Tongue (tissue), 2 donors: ENCODE data around the gene STK39. TPM values are rescaled to one million over a fixed set of nuclear protein-coding genes. Genes with fewer than 3 reads are reported as not detected.
"Not testable (repeated sequence)": the region's sequence is repeated elsewhere in the genome, so short reads cannot be mapped to it uniquely, and the experiment has no call there.

Experiments
- DNase-seq: peaks from one replicate; pipeline ENCODE4 v3.0.0-alpha.2; 2015
- total RNA-seq: library from RNA; depleted of rRNA; stranded (reverse); fragments of >200 nt; gene quantifications from one replicate; pipeline ENCODE4 v1.2.3, GENCODE V29; 2014

The STK39 gene
- total RNA-seq, 1 donor from 2014 or later, result 26.4 TPM

DNA sequence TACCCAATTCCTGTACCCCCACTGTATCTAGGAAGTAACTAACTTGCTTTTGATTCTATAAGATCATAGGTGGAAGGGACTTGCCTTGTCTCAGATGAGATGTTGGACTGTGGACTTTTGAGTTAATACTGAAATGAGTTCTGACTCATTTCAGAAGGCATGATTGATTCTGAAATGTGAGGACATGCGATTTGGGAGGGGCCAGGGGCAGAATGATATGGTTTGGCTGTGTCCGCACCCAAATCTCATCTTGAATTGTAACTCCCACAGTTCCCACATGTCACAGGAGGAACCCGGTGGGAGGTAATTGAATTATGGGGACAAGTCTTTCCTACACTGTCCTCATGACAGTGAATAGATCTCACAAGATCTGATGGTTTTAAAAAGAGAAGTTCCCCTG is 165.9 kb downstream of the STK39 start:
- not testable (repeated sequence) for DNase-seq

DNA sequence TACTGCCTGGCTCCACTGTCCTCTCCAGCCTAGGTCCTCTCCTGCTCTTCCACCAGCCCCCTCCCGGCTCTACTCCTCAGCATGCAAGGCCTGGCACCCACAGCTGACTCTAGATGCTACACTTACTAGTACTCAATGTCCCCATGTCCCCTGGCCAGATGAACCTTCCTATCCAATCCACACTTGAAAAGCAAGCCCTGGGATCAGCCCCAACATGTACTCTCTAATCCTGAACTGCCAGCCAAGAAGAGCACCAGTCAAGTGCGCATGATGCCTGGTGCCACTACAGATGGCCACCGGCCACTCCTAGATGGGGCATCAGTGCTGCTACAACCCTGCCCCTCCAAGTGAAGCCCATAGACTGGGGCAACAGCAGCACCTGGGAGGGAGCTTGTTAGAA is 168.2 kb downstream of the STK39 start:
- DNase-seq, result no peak

DNA sequence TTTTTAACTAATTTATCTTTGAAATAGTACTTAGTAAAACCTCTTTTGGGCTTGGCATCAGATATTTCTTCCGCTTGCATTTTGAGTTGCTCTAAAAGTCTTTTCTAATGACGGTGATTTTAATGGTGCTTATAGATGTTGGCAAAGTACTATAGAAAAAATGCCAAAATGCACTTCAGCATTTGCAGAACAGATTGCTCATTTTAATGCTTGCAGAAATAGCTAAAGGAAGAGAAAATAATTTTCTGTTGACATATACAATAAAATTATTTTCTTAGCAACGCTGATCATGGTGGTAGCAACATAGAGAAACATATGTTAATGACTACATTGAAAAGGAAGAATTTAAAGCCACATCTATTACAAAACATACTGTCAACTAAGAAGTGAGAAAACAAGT is 170.7 kb downstream of the STK39 start:
- DNase-seq, result peak; percentile 68

DNA sequence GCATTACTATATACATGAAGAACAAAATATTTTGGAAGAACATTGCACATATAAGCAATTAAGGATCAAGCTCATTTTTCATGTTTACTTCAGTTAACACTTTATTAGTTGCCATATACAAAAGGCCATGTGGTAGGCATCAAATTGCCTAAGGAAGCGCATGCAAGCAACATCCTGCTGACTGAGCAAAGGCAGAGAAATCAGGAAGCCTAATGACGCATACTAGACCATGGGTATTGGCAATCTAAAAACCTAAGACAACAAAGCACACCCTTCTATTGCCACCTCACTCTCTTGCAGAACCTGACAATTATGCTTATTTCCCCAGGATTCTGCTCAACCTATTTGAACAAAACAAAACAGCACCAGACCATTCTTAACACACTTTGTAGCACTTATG is 171.9 kb downstream of the STK39 start:
- no peak for DNase-seq

DNA sequence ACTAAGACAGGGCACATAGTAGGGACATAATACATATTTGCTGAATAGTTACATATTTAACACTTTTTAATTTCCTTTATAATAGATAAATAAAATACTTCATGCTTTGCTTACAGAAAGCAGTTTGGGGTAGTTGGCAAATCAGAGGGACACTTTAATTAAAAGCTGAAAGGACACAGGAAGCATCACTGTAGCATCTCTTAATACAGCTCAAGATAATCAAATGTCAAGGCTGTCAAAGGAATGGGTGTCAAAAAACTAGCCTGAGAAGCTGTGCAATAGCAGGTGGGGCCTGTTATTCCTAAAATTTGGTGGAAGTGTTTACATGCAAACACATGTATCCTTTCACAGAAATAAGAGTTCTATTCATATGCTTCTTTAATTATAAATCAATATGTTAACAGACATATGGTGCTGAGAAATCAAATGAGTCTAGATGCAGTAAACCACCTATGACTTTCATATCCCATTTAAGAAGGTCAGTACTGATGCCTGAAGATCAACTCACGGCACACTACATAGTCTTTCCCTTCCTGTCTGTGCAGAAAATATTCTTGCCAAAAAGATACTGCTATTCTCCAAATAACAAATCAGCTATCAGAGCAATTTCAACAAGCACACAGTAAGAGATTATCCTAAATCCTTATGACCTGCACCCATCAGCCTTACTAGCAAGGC is 174.6 kb downstream of the STK39 start:
- no peak for DNase-seq

DNA sequence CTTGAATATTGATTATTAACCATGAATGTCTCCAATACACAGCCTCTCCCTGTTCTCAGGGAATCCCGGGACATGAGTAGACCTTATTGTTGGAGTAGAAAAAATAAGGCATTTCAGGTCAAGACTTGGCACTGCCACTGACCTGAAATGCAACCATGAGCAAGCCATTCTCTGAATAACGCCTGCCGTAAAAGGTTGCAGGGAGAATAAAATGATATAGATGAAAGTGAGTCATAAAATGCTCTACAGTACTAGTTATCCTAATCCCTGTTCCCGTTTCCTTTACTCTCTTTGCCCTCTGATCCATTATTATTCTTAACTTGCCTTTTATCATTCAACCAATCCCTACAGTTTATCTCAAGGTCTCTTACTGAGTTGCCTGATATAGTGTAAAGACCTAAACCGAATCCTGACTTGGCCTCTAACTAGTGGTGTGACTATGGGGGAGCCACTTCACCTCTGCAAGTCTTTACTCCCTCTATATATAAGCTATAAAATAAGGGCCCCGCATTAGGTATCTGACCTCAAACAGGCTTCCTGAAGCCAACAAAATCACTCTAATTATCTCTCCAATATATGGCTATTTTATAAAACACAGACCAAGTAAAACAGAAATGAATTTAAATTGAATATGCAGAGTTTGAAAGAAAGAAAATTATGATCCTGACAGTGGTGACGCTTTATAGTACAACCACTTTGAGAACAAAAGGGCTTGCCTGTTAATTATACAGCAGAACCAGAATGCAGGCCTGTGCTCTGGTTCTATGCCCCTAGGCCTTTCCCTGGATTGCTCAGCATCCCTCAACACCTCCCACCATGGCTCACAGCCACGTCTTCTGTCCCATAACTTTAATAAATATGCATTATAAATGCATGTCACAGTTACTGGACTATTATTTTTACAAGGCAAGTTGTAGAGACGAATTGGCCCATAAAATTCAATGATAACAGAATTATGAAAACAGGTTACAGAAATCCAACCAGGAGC is 183.1 kb downstream of the STK39 start:
- DNase-seq, result no peak

DNA sequence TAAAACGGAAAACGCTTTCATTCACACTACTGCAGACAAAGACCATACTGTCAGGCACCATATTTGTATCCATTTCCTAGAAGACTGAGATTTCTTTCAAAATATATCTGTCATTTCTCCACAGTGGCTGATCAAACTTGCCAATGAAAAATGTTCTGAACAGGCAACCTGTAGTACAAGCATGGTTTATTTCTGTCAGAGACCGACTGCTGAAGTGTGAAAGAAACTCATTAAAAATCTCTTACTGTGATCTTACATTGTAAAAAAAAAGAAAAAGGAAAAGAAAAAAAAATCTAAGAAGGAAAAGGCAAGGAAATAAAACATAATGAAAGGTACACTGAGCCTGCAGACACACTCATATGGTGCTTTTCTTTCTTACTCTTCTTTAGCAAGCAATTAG is 184.5 kb downstream of the STK39 start:
- no peak for DNase-seq

DNA sequence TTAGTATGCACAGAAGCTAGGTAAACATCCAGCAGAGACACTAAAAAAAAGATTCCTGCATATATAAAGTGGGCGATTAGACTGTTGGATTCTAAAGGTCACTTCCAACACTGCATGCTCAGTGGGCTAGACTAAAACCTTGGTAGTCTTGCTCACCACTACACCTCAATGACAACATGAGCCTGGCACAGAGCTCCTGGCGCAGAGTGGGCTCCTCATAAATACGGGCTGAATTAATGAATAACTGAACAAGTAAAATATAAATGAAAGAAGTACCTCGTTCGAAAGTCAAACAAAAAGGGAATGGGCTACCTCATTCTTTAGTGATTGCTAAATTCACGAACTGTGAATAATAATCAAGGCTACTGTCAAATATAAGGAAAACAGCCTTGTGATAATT is 185.3 kb downstream of the STK39 start:
- DNase-seq, result no peak

DNA sequence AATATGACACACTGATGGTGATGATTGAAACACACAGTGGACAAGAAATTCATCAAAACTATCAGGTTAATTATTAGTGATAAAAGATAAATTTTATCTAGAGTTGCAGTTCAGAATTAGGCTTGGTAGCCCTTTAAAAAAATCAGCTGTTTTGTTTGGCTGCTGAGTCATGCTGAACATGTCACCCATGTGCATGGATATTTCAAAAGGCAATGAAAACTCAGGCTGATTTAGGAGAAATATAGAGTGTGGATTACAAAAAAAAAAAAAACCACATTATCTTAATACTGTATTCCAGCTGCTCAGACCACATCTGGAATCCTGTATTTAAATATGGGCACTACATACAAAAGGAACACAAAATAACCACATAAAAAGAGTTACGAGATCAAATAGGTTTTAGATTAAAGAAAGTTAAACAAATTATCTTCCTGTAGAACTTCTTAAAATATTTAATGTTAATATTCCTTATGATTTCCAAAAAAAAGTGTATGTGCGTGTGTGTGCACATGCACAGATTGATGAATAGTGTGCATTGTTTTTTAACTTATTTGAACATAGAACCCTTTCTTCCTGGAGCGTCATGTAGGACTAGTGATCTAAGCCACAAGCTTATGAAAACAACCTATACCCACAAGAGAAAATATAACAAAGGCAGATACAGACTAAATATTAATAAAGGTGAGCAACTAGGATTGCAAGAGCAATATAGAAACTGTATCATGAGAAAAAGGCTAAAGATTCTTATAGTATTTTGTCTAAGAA is 186.2 kb downstream of the STK39 start:
- no peak for DNase-seq

DNA sequence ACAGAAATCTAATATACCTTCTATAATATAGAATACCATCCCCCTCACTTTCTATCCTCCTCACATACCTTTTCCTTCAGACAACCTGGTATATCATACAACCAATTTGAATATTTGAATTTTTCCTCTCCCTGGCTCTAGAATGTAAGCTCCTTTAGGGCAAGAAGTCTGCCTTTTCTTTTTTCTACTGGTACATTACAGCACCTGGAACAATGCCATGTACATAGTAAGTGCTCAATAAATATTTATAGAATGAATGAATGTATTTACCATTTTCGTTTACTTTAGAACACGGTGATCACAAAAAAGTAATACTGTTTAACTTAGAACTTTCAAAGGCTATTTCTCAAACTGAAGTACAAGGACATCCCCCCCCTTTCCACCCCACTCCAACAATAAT is 187.6 kb downstream of the STK39 start:
- no peak for DNase-seq

DNA sequence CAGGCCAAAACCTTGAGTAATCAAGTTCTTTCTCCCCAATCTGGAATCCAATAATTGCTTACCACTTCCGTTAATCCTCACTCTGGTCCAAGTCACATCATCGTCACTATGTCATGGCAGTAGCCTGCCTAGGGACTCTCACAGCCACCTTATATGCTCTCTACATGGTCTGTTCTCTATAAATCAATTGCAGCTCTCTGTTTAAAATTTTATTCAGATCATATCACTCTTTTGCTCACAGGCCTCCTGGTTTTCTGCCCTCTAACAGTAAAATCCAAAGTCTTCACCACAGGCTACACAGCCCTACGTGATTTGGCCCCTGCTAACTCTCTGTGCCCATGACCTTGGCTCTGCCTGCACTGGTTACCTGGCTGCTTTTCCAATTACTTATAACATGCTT is 188.7 kb downstream of the STK39 start:
- no peak for DNase-seq

DNA sequence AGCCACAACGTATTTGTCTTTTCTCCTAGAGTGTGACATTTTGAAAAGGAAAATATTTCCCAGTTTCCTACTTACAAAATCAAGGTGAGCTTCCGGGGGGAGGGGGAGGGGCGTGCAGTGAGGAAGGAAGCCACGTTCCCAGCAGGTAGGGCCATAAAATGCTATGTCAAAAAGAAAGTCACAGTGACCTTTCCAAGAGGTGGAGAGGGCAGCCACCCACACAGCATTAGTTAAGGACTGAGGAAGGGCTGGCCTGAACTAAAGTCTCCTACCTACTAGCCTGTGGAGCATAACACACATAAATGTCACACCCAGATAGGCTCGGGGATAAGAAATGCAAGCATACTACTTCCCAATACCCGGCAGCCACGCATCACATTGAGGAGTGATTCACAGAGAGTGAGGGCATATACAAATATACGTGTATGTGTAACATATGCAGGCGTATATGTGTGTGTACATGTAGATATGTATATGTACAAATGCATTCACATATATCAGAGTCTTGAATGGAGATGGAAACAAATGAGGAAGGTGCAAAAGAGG is 191.1 kb downstream of the STK39 start:
- no peak for DNase-seq

DNA sequence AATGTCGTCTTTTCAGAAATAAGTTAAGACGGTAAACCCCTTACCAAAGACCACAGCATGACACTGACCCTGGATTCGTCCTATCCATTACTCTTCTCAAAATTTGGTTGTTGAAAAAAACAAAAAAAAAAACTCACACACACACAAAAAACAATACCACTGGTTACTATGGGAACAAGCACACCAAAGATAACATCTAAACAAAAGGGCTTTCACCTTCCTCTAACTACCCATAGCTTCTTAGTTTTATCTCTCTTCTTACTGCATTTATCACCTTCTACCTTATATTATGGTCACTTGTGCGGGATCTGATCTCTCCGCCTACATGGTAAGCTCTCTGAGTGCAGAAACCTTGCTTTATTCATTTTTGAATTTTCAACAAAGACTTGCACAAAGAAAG is 192.7 kb downstream of the STK39 start:
- no peak for DNase-seq

DNA sequence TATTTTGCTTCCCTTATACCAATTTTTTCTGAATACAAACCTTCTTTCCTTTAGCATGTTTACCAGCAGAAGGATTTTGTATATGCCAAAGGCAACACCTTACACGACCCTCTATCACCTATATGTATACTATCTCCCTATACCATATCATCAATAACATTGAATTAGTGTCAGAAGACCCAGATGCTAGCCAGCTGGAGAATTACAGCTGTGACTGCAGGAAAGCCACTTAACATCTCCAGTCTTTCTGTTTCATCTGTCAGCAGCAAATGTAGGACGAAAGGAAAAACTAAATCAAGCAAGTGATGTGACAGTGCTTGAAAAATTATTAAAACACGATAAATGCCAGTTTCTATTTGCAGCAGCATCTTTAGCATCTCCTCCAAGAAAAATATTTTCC is 193.7 kb downstream of the STK39 start:
- DNase-seq, result no peak

DNA sequence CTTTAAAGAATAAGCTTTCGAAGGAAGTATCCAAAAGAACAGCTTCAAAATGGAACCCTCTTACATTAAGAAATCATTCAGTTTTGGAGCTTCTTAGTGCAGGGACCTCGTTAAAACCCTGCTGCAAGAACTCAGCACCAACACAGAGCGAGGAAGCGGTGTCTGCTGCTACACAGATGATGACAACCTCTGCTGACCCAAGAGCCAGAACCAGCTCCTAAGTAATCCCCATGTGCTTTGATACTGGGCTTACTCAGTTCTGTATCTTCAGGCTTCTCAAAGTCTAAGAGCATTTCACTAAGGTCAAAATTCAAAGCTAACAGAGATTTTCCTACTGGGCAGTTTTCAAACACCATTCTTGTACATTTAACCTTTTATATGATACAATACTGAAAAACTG is 194.6 kb downstream of the STK39 start:
- DNase-seq, result no peak

DNA sequence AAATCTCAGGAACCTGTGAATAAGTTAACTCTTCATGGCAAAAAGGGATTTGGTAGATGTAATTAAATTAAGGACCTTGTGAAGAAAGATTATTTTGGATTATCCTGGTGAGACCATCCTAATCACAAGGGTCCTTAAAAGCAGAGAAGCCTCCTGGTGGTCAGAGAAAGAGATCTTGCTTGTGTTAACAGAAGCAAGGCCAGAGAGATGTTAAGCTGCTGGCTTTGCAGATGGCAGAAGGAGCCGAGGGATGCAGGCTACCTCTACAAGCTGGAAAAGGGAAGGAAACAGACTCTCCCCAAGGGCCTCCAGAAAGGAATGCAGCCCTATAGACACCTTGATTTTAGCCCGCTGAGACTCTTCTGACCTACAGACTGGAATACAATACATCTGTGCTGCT is 197.0 kb downstream of the STK39 start:
- no peak for DNase-seq

DNA sequence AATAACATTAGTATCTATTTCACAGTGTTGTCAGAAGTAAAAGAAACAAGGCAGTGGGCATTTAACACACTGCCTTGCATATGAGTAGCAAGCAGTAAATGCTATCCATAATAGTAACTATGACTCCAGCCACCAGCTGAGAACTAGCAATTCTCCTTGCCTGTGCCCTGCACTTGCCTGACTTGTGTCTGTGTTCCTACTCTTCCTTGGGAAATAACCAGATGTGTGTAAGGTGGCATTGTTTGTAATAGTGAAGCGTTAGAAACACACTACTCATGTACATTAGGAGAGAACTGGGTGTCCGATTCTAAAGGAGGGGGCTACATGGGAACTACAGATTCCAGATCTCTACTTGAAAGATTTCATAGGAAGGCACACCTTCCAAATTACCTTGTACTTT is 197.8 kb downstream of the STK39 start:
- DNase-seq, result no peak

DNA sequence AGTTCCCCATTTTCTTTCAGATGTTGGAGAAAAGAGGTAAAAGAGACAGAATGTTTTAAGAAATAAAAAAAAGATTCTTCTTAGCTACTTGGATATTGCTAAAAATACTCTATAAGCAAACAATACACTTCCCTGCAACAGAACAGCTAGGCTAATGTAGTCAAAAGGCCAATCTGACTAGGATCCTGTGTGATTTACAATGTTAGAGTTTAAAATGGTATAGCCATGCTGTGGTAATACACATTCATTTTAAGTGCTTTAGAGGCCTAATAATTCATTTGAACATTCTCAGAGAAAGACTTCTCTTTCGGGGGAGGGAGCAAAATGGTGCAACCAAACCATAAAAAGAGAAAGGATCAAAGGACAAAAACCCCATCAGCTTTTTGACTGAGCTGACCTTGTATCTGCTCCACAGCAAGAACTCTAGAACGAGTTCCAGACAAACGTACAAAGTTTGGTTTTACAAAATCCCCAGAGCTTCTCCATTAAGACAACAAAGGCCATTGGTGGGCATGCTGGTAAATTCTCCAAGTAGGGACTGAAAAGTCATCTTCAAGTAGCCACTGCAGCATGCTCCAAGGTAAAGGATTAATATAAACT is 200.2 kb downstream of the STK39 start:
- no peak for DNase-seq

DNA sequence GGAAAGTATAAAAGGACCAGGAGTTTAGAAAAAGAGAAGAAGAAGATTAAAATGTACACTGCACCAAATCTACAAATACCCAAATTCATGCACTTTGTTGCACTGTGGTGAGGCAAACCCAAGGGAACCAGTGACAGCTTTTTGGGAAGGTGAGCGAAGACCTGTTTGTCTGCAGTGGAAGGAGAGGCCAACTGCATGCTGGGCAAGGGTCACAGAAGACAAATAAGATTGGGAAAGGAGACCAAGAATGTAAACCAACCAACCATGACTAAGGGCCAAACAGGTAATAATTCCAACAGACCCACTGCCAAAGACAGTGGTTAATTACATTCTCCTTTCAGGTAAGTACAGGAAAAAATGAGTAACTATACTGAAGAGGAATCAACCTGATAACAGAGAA is 202.8 kb downstream of the STK39 start:
- no peak for DNase-seq

DNA sequence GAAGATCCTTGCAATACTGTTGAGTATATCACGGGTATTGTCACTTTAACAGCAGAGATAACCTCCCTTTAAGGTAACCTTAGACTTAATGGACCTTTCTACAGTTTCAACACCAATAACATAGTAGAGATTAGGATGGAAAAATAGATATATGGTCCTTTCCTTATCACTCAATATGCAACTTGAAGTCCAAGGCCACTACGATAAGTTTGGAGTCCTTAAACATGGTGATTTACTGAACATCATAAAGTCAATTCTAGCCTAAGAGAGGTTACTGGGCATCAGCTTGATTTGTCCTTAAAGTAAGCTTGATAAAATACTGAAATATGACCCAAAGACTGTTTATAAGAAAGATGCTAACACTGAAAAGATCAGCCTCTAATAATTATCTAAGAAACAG is 203.2 kb downstream of the STK39 start:
- no peak for DNase-seq

DNA sequence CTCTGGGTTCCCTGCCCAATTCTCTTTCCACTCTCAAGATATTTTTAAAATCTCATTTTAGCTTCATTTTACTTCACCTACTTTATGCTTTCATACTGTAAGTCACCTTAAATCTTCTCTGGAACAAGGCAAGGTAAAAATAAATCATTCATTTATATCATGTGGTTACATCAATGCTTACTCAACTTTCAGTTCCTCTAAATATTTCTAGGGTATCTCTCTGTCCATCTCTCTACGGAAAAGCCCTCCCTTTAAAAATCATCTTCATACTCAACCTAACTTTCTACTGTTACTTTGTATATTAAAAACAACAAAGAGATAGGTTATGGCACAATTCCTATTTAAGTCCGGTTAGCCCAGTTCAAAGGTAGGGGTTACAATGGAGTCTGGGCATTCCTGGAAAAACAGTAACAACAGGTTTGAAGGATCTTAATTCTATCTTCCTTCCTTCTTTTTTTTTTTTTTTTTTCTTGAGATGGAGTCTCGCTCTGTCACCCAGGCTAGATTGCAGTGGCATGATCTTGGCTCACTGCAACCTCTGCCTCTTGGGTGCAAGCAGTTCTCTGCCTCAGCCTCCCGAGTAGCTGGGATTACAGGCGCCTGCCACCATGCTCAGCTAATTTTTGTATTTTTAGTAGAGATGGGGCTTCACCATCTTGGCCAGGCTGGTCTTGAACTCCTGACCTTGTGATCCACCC is 205.1 kb downstream of the STK39 start:
- DNase-seq, result not testable (repeated sequence)

DNA sequence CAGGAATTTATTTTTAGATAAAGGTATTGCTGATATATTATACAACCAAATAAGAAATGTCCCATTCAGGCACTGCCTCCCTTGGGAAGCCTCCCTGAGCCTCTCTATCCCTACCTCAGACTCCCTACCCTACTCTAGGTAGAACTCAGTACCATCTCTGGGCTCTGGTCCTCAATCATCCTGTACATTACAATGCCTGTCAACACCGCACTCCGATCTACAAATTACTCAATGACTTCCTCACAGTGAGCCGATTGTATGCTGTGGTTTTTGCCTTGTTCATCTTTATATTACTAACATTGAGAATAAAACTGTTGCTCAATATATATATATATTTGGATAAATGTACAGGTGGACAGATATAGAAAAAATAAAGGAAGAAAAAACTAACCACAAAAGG is 207.5 kb downstream of the STK39 start:
- DNase-seq, result no peak
